ENCODE data around the gene CHD3.

Gene CHD3

GRCh38 chr17:7915611-7916384 is 27.2 kb downstream of the CHD3 start, which contains the start of gene RNF227:
TSS of gene RNF227 (minus strand) at chr17:7916289. CDS start at chr17:7916195, 94 bp downstream.
- H3K79me1 ChIP-seq (ENCODE audit: low read length): no peaks in the 10 kb centered on the region
- H3K4me2 ChIP-seq (ENCODE audit: low read length): peak within 1 kb of the TSS; percentile 88
- no peak within 1 kb of the TSS for H2BK5ac ChIP-seq (ENCODE audit: low read length)
- no peaks in the 10 kb centered on the region for H3K79me2 ChIP-seq (ENCODE audit: control insufficient read depth, insufficient read depth, low read length)
- peak within 1 kb of the TSS; percentile 94 for H3K56ac ChIP-seq (ENCODE audit: low read length)
- H2BK120ac ChIP-seq (ENCODE audit: low read depth, low read length): no peak within 1 kb of the TSS
- peak within 1 kb of the TSS; percentile 57 for H3K4me3 ChIP-seq (ENCODE audit: low read length)
- H3K23ac ChIP-seq (ENCODE audit: low read length): no peak within 1 kb of the TSS
- WGBS (ENCODE audit: extremely low coverage, insufficient coverage, low lambda C conversion rate): no CpG with 5 or more reads among the region's 100 CpGs
- DNase-seq: peak; percentile 93
- no peaks in the 10 kb centered on the region for H3K36me3 ChIP-seq (ENCODE audit: control insufficient read depth, insufficient read depth, low read length)
- no peak within 1 kb of the TSS for H3K27ac ChIP-seq (ENCODE audit: low read depth, low read length)
- H4K5ac ChIP-seq (ENCODE audit: low read length): no peak within 1 kb of the TSS
- no peak within 1 kb of the TSS for H3K4ac ChIP-seq (ENCODE audit: low read depth, low read length)
- H2BK15ac ChIP-seq (replicated peaks; ENCODE audit: low read depth): no peak within 1 kb of the TSS
- H3K27me3 ChIP-seq (ENCODE audit: insufficient read depth, low read length, poor library complexity): peaks cover 12% of the 10 kb centered on the region
- H3K4me1 ChIP-seq (ENCODE audit: control insufficient read depth, low read depth, low read length): no peaks in the 10 kb centered on the region
- peak within 1 kb of the TSS; percentile 20 for H3K18ac ChIP-seq (ENCODE audit: low read length)
- no peak within 1 kb of the TSS for H2AK5ac ChIP-seq (ENCODE audit: low read length)
- no peak within 1 kb of the TSS for H4K8ac ChIP-seq (ENCODE audit: low read depth, low read length)
- peak within 1 kb of the TSS; percentile 71 for H3K9ac ChIP-seq (ENCODE audit: low read length)

GRCh38 chr17:7916385-7916682 is 27.7 kb downstream of the CHD3 start:
- Histone ChIP-seq H3K18ac (ENCODE audit: low read length) (no peak overlapping the region), H4K8ac (ENCODE audit: low read depth, low read length) (no peak overlapping the region), H2BK15ac (replicated peaks; ENCODE audit: low read depth) (no peak overlapping the region), H3K27me3 (ENCODE audit: insufficient read depth, low read length, poor library complexity) (peaks cover 12% of the 10 kb centered on the region), H4K5ac (ENCODE audit: low read length) (no peak overlapping the region), H3K4me1 (ENCODE audit: control insufficient read depth, low read depth, low read length) (no peaks in the 10 kb centered on the region), H3K4me3 (ENCODE audit: low read length) (no peak overlapping the region), H3K79me2 (ENCODE audit: control insufficient read depth, insufficient read depth, low read length) (no peaks in the 10 kb centered on the region), H3K27ac (ENCODE audit: low read depth, low read length) (no peak overlapping the region), H2BK5ac (ENCODE audit: low read length) (no peak overlapping the region), H2AK5ac (ENCODE audit: low read length) (no peak overlapping the region), H3K9ac (ENCODE audit: low read length) (no peak overlapping the region), H2BK120ac (ENCODE audit: low read depth, low read length) (no peak overlapping the region), H3K23ac (ENCODE audit: low read length) (no peak overlapping the region), H3K56ac (ENCODE audit: low read length) (peak overlapping the region; percentile 94), H3K79me1 (ENCODE audit: low read length) (no peaks in the 10 kb centered on the region), H3K4ac (ENCODE audit: low read depth, low read length) (no peak overlapping the region), H3K4me2 (ENCODE audit: low read length) (no peak overlapping the region), H3K36me3 (ENCODE audit: control insufficient read depth, insufficient read depth, low read length) (no peaks in the 10 kb centered on the region)
- no CpG with 5 or more reads among the region's 15 CpGs for WGBS (ENCODE audit: extremely low coverage, insufficient coverage, low lambda C conversion rate)
- DNase-seq: no peak

- H4K5ac ChIP-seq (ENCODE audit: low read length): no peak overlapping the region
- no peaks in the 10 kb centered on the region for H3K79me1 ChIP-seq (ENCODE audit: low read length)
- H2AK5ac ChIP-seq (ENCODE audit: low read length): no peak overlapping the region
- H3K4ac ChIP-seq (ENCODE audit: low read depth, low read length): no peak overlapping the region
- no peak overlapping the region for H3K18ac ChIP-seq (ENCODE audit: low read length)
- H3K4me2 ChIP-seq (ENCODE audit: low read length): no peak overlapping the region
- H3K9ac ChIP-seq (ENCODE audit: low read length): no peak overlapping the region
- no peak overlapping the region for H2BK15ac ChIP-seq (replicated peaks; ENCODE audit: low read depth)
- H3K27ac ChIP-seq (ENCODE audit: low read depth, low read length): no peak overlapping the region
- peaks cover 12% of the 10 kb centered on the region for H3K27me3 ChIP-seq (ENCODE audit: insufficient read depth, low read length, poor library complexity)
- DNase-seq: no peak
- WGBS (ENCODE audit: extremely low coverage, insufficient coverage, low lambda C conversion rate): no CpG with 5 or more reads among the region's 2 CpGs
- H3K23ac ChIP-seq (ENCODE audit: low read length): no peak overlapping the region
- no peak overlapping the region for H2BK120ac ChIP-seq (ENCODE audit: low read depth, low read length)
- no peaks in the 10 kb centered on the region for H3K79me2 ChIP-seq (ENCODE audit: control insufficient read depth, insufficient read depth, low read length)
- H3K36me3 ChIP-seq (ENCODE audit: control insufficient read depth, insufficient read depth, low read length): no peaks in the 10 kb centered on the region
- no peak overlapping the region for H4K8ac ChIP-seq (ENCODE audit: low read depth, low read length)
- H2BK5ac ChIP-seq (ENCODE audit: low read length): no peak overlapping the region
- H3K4me1 ChIP-seq (ENCODE audit: control insufficient read depth, low read depth, low read length): no peaks in the 10 kb centered on the region
- H3K4me3 ChIP-seq (ENCODE audit: low read length): no peak overlapping the region
- H3K56ac ChIP-seq (ENCODE audit: low read length): no peak overlapping the region
These were observed 28.2 kb downstream of the CHD3 start for GRCh38 chr17:7916808-7917207.

GRCh38 chr17:7922269-7922844 is 33.8 kb downstream of the CHD3 start:
- H2BK120ac ChIP-seq (ENCODE audit: low read depth, low read length): no peak overlapping the region
- no peak overlapping the region for H3K23ac ChIP-seq (ENCODE audit: low read length)
- H4K5ac ChIP-seq (ENCODE audit: low read length): no peak overlapping the region
- H2AK5ac ChIP-seq (ENCODE audit: low read length): no peak overlapping the region
- peaks cover 4% of the 10 kb centered on the region for H3K4me1 ChIP-seq (ENCODE audit: control insufficient read depth, low read depth, low read length)
- no peak for DNase-seq
- no peaks in the 10 kb centered on the region for H3K36me3 ChIP-seq (ENCODE audit: control insufficient read depth, insufficient read depth, low read length)
- no peak overlapping the region for H3K18ac ChIP-seq (ENCODE audit: low read length)
- no peaks in the 10 kb centered on the region for H3K79me2 ChIP-seq (ENCODE audit: control insufficient read depth, insufficient read depth, low read length)
- H2BK5ac ChIP-seq (ENCODE audit: low read length): no peak overlapping the region
- H3K79me1 ChIP-seq (ENCODE audit: low read length): no peaks in the 10 kb centered on the region
- peak overlapping the region; percentile 83 for H3K56ac ChIP-seq (ENCODE audit: low read length)
- no CpG with 5 or more reads among the region's 16 CpGs for WGBS (ENCODE audit: extremely low coverage, insufficient coverage, low lambda C conversion rate)
- H3K27ac ChIP-seq (ENCODE audit: low read depth, low read length): no peak overlapping the region
- no peak overlapping the region for H3K4ac ChIP-seq (ENCODE audit: low read depth, low read length)
- H3K4me2 ChIP-seq (ENCODE audit: low read length): peak overlapping the region; percentile 67
- H3K27me3 ChIP-seq (ENCODE audit: insufficient read depth, low read length, poor library complexity): peaks cover 13% of the 10 kb centered on the region
- H2BK15ac ChIP-seq (replicated peaks; ENCODE audit: low read depth): no peak overlapping the region
- H3K4me3 ChIP-seq (ENCODE audit: low read length): no peak overlapping the region
- peak overlapping the region; percentile 64 for H3K9ac ChIP-seq (ENCODE audit: low read length)
- no peak overlapping the region for H4K8ac ChIP-seq (ENCODE audit: low read depth, low read length)

GRCh38 chr17:7922845-7923628 is 34.4 kb downstream of the CHD3 start:
- H2BK15ac ChIP-seq (replicated peaks; ENCODE audit: low read depth): no peak overlapping the region
- H2BK5ac ChIP-seq (ENCODE audit: low read length): no peak overlapping the region
- no peak overlapping the region for H2AK5ac ChIP-seq (ENCODE audit: low read length)
- peak overlapping the region; percentile 83 for H3K56ac ChIP-seq (ENCODE audit: low read length)
- no peaks in the 10 kb centered on the region for H3K36me3 ChIP-seq (ENCODE audit: control insufficient read depth, insufficient read depth, low read length)
- peaks cover 4% of the 10 kb centered on the region for H3K4me1 ChIP-seq (ENCODE audit: control insufficient read depth, low read depth, low read length)
- no peak overlapping the region for H3K18ac ChIP-seq (ENCODE audit: low read length)
- no peak overlapping the region for H3K27ac ChIP-seq (ENCODE audit: low read depth, low read length)
- no peaks in the 10 kb centered on the region for H3K79me1 ChIP-seq (ENCODE audit: low read length)
- peak; percentile 87 for DNase-seq
- H3K23ac ChIP-seq (ENCODE audit: low read length): no peak overlapping the region
- peak overlapping the region; percentile 67 for H3K4me2 ChIP-seq (ENCODE audit: low read length)
- no peak overlapping the region for H3K4me3 ChIP-seq (ENCODE audit: low read length)
- peak overlapping the region; percentile 64 for H3K9ac ChIP-seq (ENCODE audit: low read length)
- H4K5ac ChIP-seq (ENCODE audit: low read length): no peak overlapping the region
- H4K8ac ChIP-seq (ENCODE audit: low read depth, low read length): no peak overlapping the region
- H3K4ac ChIP-seq (ENCODE audit: low read depth, low read length): no peak overlapping the region
- no peak overlapping the region for H2BK120ac ChIP-seq (ENCODE audit: low read depth, low read length)
- peaks cover 14% of the 10 kb centered on the region for H3K27me3 ChIP-seq (ENCODE audit: insufficient read depth, low read length, poor library complexity)
- WGBS (ENCODE audit: extremely low coverage, insufficient coverage, low lambda C conversion rate): no CpG with 5 or more reads among the region's 45 CpGs
- H3K79me2 ChIP-seq (ENCODE audit: control insufficient read depth, insufficient read depth, low read length): no peaks in the 10 kb centered on the region
